ENCODE data around the gene USP15.

The USP15 gene

GRCh38 chr12:62252576-62252975 lies 7.6 kb upstream of the USP15 start:
- H3K4me1 ChIP-seq (ENCODE audit: control insufficient read depth, insufficient read depth, low read length): peaks cover 7% of the 10 kb centered on the region; the same call in 1 of the 2 replicates
- no peak overlapping the region for H3K27ac ChIP-seq (ENCODE audit: extremely low read depth, low read depth, low read length)
- H3K9me3 ChIP-seq (ENCODE audit: control insufficient read depth, insufficient read depth, low read depth, low read length): no peaks in the 10 kb centered on the region
- ChIA-PET CTCF (interaction anchor here (0.6 kb wide), 1 partner anchor 23 kb away, joined by 3 read pairs; no protein-coding TSS in a partner anchor), POLR2A (no interaction called here)
- no peak overlapping the region for H3K4me3 ChIP-seq (ENCODE audit: low read depth, low read length)
- TF ChIP-seq BCL11B (tag by site-specific recombination; IDR thresholded peaks at IDR 0.05; ENCODE audit: low read depth) (no peak), ZNF792 (tag by site-specific recombination; IDR thresholded peaks at IDR 0.05) (no peak), ZNF473 (tag by site-specific recombination; IDR thresholded peaks at IDR 0.05) (no peak), ZBTB11 (tag by site-specific recombination; conservative IDR thresholded peaks at IDR 0.05; ENCODE audit: low read depth) (no peak), ZNF266 (tag by site-specific recombination; IDR thresholded peaks at IDR 0.05; ENCODE audit: low read depth) (no peak), SCRT2 (tag by site-specific recombination; IDR thresholded peaks at IDR 0.05) (no peak), ZNF521 (tag by site-specific recombination; IDR thresholded peaks at IDR 0.05) (no peak)
- TF ChIP-seq, protein P1, sequence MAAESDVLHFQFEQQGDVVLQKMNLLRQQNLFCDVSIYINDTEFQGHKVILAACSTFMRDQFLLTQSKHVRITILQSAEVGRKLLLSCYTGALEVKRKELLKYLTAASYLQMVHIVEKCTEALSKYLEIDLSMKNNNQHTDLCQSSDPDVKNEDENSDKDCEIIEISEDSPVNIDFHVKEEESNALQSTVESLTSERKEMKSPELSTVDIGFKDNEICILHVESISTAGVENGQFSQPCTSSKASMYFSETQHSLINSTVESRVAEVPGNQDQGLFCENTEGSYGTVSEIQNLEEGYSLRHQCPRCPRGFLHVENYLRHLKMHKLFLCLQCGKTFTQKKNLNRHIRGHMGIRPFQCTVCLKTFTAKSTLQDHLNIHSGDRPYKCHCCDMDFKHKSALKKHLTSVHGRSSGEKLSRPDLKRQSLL (tag by site-specific recombination; IDR thresholded peaks at IDR 0.05): no peak
- no peaks in the 10 kb centered on the region for H3K36me3 ChIP-seq (ENCODE audit: control insufficient read depth in 2 of 2, insufficient read depth in 1 of 2, low read length in 2 of 2)

- H3K4me3 ChIP-seq (ENCODE audit: low read depth, low read length): no peak overlapping the region
- CTCF ChIA-PET: interaction anchor here (1.1 kb wide), 1 partner anchor 815 kb away, joined by 3 read pairs; no protein-coding TSS in a partner anchor
- TF ChIP-seq ZFP41 (tag by site-specific recombination; IDR thresholded peaks at IDR 0.05; ENCODE audit: borderline replicate concordance): no peak
- TF ChIP-seq ZNF16 (tag by site-specific recombination; IDR thresholded peaks at IDR 0.05; ENCODE audit: low read depth): no peak
- no peaks in the 10 kb centered on the region for H3K9me3 ChIP-seq (ENCODE audit: control insufficient read depth, insufficient read depth, low read depth, low read length)
- H3K36me3 ChIP-seq (ENCODE audit: control insufficient read depth in 2 of 2, insufficient read depth in 1 of 2, low read length in 2 of 2): no peaks in the 10 kb centered on the region
- POLR2A ChIA-PET: no interaction called here
- peaks cover 12% of the 10 kb centered on the region; the same call in 1 of the 2 replicates for H3K4me1 ChIP-seq (ENCODE audit: control insufficient read depth, insufficient read depth, low read length)
- H3K27ac ChIP-seq (ENCODE audit: extremely low read depth, low read depth, low read length): no peak overlapping the region
Observed at GRCh38 chr12:62254967-62255366, 5.2 kb upstream of the USP15 start.

GRCh38 chr12:62256408-62257096 lies 3.7 kb upstream of the USP15 start:
- no peak overlapping the region for H3K27ac ChIP-seq (ENCODE audit: extremely low read depth, low read depth, low read length)
- H3K9me3 ChIP-seq (ENCODE audit: control insufficient read depth, insufficient read depth, low read depth, low read length): no peaks in the 10 kb centered on the region
- no peak overlapping the region for H3K4me3 ChIP-seq (ENCODE audit: low read depth, low read length)
- H3K4me1 ChIP-seq (ENCODE audit: control insufficient read depth, insufficient read depth, low read length): peaks cover 12% of the 10 kb centered on the region; the same call in 1 of the 2 replicates
- H3K36me3 ChIP-seq (ENCODE audit: control insufficient read depth in 2 of 2, insufficient read depth in 1 of 2, low read length in 2 of 2): no peaks in the 10 kb centered on the region
- CTCF ChIA-PET: interaction anchor here (0.5 to 0.7 kb wide), 4 partner anchors 11 to 1484 kb away, joined by 3 read pairs; no protein-coding TSS in a partner anchor
- POLR2A ChIA-PET: no interaction called here
- TF ChIP-seq EGR2 (tag by site-specific recombination; IDR thresholded peaks at IDR 0.05; ENCODE audit: low read depth) (peak; percentile 94), ZEB2 (tag by site-specific recombination; IDR thresholded peaks at IDR 0.05) (0 out of 2 replicates have a peak, but pooled peaks have one; percentile 27), ZFP37 (tag by site-specific recombination; IDR thresholded peaks at IDR 0.05) (no peak), WT1 (tag by site-specific recombination; IDR thresholded peaks at IDR 0.05) (no peak), FEZF1 (tag by site-specific recombination; IDR thresholded peaks at IDR 0.05) (peak; percentile 83)
- TF ChIP-seq, protein P2, sequence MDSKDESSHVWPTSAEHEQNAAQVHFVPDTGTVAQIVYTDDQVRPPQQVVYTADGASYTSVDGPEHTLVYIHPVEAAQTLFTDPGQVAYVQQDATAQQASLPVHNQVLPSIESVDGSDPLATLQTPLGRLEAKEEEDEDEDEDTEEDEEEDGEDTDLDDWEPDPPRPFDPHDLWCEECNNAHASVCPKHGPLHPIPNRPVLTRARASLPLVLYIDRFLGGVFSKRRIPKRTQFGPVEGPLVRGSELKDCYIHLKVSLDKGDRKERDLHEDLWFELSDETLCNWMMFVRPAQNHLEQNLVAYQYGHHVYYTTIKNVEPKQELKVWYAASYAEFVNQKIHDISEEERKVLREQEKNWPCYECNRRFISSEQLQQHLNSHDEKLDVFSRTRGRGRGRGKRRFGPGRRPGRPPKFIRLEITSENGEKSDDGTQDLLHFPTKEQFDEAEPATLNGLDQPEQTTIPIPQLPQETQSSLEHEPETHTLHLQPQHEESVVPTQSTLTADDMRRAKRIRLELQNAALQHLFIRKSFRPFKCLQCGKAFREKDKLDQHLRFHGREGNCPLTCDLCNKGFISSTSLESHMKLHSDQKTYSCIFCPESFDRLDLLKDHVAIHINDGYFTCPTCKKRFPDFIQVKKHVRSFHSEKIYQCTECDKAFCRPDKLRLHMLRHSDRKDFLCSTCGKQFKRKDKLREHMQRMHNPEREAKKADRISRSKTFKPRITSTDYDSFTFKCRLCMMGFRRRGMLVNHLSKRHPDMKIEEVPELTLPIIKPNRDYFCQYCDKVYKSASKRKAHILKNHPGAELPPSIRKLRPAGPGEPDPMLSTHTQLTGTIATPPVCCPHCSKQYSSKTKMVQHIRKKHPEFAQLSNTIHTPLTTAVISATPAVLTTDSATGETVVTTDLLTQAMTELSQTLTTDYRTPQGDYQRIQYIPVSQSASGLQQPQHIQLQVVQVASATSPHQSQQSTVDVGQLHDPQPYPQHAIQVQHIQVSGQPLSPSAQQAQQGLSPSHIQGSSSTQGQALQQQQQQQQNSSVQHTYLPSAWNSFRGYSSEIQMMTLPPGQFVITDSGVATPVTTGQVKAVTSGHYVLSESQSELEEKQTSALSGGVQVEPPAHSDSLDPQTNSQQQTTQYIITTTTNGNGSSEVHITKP (tag by site-specific recombination; IDR thresholded peaks at IDR 0.05): peak; percentile 63
- TF ChIP-seq, protein P3, sequence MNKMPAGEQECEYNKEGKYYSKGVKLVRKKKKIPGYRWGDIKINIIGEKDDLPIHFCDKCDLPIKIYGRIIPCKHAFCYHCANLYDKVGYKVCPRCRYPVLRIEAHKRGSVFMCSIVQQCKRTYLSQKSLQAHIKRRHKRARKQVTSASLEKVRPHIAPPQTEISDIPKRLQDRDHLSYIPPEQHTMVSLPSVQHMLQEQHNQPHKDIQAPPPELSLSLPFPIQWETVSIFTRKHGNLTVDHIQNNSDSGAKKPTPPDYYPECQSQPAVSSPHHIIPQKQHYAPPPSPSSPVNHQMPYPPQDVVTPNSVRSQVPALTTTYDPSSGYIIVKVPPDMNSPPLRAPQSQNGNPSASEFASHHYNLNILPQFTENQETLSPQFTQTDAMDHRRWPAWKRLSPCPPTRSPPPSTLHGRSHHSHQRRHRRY (tag by site-specific recombination; IDR thresholded peaks at IDR 0.05): no peak
- TF ChIP-seq, protein P4, sequence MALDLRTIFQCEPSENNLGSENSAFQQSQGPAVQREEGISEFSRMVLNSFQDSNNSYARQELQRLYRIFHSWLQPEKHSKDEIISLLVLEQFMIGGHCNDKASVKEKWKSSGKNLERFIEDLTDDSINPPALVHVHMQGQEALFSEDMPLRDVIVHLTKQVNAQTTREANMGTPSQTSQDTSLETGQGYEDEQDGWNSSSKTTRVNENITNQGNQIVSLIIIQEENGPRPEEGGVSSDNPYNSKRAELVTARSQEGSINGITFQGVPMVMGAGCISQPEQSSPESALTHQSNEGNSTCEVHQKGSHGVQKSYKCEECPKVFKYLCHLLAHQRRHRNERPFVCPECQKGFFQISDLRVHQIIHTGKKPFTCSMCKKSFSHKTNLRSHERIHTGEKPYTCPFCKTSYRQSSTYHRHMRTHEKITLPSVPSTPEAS (tag by site-specific recombination; IDR thresholded peaks at IDR 0.05): peak; percentile 43; the same call in 1 of the 2 replicates
